ENCODE measurements around the gene CDKAL1.

DNA sequence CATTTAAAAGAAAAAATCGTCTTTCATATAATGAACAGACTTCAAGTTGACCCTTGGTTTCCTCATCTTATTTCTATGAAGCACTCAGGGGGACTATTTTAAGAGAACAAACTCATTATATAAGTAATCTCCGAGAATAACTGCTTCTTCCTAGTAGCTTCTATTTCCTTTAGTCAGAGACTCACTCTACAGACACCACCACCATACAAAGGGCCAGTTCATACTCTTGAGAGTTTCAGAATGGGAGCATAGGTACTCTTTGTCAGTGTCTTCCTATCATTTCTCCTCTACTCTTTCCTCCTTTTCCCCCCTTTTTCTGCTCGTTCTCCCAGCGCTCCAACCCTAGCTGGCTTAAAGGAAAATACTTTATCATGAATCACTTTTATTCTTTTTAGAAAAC is 104.9 kb downstream of the CDKAL1 start:
- TF ChIP-seq EP300 (IDR thresholded peaks at IDR 0.05; ENCODE audit: low read length) (no peak), ZNF347 (CRISPR knock-in tag; IDR thresholded peaks at IDR 0.05; ENCODE audit: low read depth) (no peak), NFIC (IDR thresholded peaks at IDR 0.05) (no peak), CBX8 (IDR thresholded peaks at IDR 0.05; ENCODE audit: borderline replicate concordance, extremely low read depth, low read depth, low read length, poor library complexity, severe bottlenecking) (no peak), CBX5 (IDR thresholded peaks at IDR 0.05; ENCODE audit: borderline replicate concordance, low read depth) (no peak), ZNF561 (CRISPR knock-in tag; conservative IDR thresholded peaks at IDR 0.05) (no peak), PTRF (tag; IDR thresholded peaks at IDR 0.05) (no peak), TGIF2 (CRISPR knock-in tag; IDR thresholded peaks at IDR 0.05) (no peak), HDGF (IDR thresholded peaks at IDR 0.05) (no peak), EHMT2 (IDR thresholded peaks at IDR 0.05) (no peak), NCOR1 (IDR thresholded peaks at IDR 0.05) (no peak), POLR2A (conservative IDR thresholded peaks at IDR 0.05) (no peak)
- TF ChIP-seq, protein P1, sequence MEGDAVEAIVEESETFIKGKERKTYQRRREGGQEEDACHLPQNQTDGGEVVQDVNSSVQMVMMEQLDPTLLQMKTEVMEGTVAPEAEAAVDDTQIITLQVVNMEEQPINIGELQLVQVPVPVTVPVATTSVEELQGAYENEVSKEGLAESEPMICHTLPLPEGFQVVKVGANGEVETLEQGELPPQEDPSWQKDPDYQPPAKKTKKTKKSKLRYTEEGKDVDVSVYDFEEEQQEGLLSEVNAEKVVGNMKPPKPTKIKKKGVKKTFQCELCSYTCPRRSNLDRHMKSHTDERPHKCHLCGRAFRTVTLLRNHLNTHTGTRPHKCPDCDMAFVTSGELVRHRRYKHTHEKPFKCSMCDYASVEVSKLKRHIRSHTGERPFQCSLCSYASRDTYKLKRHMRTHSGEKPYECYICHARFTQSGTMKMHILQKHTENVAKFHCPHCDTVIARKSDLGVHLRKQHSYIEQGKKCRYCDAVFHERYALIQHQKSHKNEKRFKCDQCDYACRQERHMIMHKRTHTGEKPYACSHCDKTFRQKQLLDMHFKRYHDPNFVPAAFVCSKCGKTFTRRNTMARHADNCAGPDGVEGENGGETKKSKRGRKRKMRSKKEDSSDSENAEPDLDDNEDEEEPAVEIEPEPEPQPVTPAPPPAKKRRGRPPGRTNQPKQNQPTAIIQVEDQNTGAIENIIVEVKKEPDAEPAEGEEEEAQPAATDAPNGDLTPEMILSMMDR (IDR thresholded peaks at IDR 0.05 in 2 of 3, conservative IDR thresholded peaks at IDR 0.05 in 1 of 3; ENCODE audit: insufficient read depth in 2 of 3, low read depth in 1 of 3, low read length in 3 of 3): no peak

Data from K562 (cell line).